ENCODE measurements around the gene NRXN3.

DNA sequence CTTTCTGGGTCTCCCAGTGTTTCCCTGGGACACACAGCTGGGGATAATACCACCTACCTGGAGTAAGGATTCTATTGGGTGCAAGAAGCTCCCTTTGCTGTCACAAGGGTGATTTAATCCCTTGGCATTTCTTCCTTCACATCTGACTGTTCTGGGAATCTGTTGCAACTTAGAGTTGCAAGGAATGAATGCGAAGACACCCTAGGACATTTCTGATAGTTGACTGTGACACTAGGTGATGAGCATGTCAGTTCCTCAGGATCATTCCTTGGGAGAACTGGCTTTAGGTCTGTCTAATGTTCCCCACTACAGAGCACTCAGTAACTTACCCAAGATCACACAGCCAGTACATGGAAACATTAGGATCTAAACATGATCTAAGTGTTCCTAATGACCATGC, 593.6 kb downstream of the NRXN3 start:
- TF ChIP-seq CTCF (optimal IDR thresholded peaks at IDR 0.05 in 1 of 3, IDR thresholded peaks at IDR 0.05 in 1 of 3, conservative IDR thresholded peaks at IDR 0.05 in 1 of 3; ENCODE audit: extremely low read depth in 1 of 3, insufficient read depth in 2 of 3, low read length in 3 of 3), result no peak
- TF ChIP-seq EZH2 (IDR thresholded peaks at IDR 0.05; ENCODE audit: low read length), result no peak
